GM12874 (cell line): ENCODE results near the gene PITX2.

Experiments
- TF ChIP-seq, protein P1 (sequence below): IDR thresholded peaks from 2 replicates; pipeline ENCODE4 v1.5.1; 2011; ENCODE audit warnings: low read depth, mild to moderate bottlenecking, control low read depth, low read length, moderate library complexity; ENCODE audit not compliant: insufficient read depth

The PITX2 gene

DNA sequence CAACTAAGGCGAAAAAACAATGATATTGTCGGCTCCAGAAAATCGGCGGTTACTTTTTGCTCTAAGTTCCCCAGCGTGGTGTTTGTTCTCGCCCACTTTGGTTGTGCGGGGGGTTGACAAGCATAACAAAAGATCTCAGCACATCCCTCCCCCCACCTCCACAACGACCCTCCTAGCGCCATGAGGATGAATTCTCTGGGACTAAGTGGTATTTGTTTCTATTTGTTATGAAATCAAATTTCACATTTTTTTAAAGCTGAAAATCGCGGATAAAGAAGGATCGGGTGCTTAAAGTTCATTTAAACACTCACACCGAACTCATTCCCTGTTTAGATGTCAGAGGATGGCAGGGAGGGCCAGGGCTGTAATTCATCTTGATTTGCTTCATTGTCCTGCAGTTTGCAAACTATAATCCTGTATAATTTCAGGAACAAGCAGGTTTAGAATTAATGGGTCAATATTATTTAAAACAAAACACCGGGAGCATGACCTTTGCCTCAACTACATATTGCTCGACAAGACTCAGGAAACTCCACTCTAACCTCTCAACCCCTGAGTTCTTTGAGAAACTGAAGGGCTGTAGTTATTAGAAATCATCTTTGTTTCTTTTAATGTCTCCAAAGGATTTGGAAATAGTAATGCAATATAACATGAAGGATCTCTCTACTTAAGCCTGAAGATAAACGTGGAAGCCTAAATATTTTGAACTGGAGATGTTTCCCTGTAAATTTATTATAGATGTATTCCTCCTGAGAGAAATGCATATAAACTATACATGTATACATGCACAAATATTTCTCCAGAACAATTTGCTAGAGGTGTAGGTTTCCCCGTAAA, 6.4 kb downstream of the PITX2 start:
- TF ChIP-seq, protein P1, sequence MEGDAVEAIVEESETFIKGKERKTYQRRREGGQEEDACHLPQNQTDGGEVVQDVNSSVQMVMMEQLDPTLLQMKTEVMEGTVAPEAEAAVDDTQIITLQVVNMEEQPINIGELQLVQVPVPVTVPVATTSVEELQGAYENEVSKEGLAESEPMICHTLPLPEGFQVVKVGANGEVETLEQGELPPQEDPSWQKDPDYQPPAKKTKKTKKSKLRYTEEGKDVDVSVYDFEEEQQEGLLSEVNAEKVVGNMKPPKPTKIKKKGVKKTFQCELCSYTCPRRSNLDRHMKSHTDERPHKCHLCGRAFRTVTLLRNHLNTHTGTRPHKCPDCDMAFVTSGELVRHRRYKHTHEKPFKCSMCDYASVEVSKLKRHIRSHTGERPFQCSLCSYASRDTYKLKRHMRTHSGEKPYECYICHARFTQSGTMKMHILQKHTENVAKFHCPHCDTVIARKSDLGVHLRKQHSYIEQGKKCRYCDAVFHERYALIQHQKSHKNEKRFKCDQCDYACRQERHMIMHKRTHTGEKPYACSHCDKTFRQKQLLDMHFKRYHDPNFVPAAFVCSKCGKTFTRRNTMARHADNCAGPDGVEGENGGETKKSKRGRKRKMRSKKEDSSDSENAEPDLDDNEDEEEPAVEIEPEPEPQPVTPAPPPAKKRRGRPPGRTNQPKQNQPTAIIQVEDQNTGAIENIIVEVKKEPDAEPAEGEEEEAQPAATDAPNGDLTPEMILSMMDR = no peak

- TF ChIP-seq, protein P1 = no peak
These were observed 7.3 kb downstream of the PITX2 start for GRCh38 chr4:110615353-110616237.

GRCh38 chr4:110614976-110615352, 7.9 kb downstream of the PITX2 start:
- TF ChIP-seq, protein P1 = no peak

- TF ChIP-seq, protein P1 = no peak
These were observed 8.5 kb downstream of the PITX2 start for GRCh38 chr4:110614173-110614963.

- TF ChIP-seq, protein P1 = no peak
These were observed 9.1 kb downstream of the PITX2 start for GRCh38 chr4:110613745-110614144.

DNA sequence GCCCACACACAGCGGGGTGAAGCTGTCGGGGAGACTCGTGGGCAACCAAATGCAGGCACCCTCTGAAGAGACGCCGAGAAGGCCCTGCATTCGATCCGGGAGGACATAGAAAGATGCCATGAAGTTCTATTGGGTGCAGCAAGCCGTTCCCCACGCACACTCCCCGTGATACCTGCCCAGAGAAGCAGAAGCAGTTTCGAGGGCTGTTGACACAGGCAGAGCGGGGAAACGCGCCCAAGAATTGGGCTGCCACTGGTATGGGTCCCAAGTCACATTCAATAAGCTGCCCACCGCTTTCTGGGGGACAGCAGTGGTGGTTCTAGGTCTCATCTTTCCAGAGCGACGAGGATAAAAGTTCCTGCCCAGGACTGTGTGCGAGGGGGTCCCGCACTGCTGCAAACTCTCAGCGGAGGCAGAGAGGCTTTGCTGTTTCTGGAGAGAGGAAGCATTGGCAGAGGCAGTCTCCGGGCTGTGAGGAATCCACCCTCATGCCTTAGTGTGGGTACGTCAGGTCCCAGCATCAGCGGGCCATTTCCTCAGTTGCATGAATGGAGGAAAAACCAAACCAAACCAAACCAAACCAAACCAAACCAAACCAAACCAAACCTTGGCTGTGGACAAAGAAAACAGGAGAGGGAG, 10.1 kb downstream of the PITX2 start:
- TF ChIP-seq, protein P1 = no peak
